Nephron progenitor cell (in vitro differentiated cells): Measurements from ENCODE around the gene XAB2.

Source experiments
- DNase-seq: peaks from one replicate; pipeline ENCODE4 v3.0.0; 2021
- H3K27ac Mint-ChIP-seq: 2 replicates; pipeline ENCODE4 v1.8.0; 2021; ENCODE audit warnings: mild to moderate bottlenecking, moderate library complexity, mixed read lengths
- H3K27me3 Mint-ChIP-seq: 2 replicates; pipeline ENCODE4 v1.8.0; 2021; ENCODE audit warnings: mild to moderate bottlenecking, low read depth, mixed read lengths; ENCODE audit not compliant: poor library complexity
- H3K36me3 Mint-ChIP-seq: 2 replicates; pipeline ENCODE4 v1.8.0; 2021; ENCODE audit warnings: low read depth, mixed read lengths
- H3K4me1 Mint-ChIP-seq: 2 replicates; pipeline ENCODE4 v1.8.0; 2021; ENCODE audit warnings: mixed read lengths
- H3K4me3 Mint-ChIP-seq: 2 replicates; pipeline ENCODE4 v1.8.0; 2021; ENCODE audit warnings: mild to moderate bottlenecking, moderate library complexity, mixed read lengths
- H3K9me3 Mint-ChIP-seq: 2 replicates; pipeline ENCODE4 v1.8.0; 2021; ENCODE audit warnings: mild to moderate bottlenecking, moderate library complexity, mixed read lengths
- TF ChIP-seq, protein P1 (sequence below): fragments of 200-600 bp; sonication (generic); IDR thresholded peaks from 2 replicates; pipeline ENCODE4 v1.5.0; 2021; ENCODE audit warnings: antibody characterized with exemption

The XAB2 gene

DNA sequence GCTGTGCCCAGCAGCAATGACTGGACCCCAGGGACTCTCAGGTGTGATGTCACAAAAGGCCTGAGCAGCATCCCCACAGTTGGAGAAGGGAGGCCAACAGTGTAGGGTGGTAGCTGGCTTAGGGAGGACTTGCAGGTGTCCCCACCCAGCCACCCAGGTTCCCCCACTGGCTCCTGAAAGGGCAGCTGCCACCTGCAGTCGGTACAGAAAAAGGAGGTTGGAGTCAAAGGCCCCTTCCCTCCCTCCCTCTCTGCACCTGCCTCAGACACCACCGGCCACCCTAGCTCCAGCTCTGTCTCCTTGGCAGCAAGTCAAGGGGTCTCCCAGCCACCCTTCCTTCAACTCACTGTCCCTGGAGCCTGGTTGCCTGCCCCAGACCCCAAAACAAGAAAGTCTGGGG, 4.4 kb upstream of the XAB2 start, which contains the start of gene PCP2:
PCP2 (minus strand) TSS at position 22 of the 400 bp plus-strand sequence. CDS start 262 bp downstream, outside the sequence.
- no peak for DNase-seq
- TF ChIP-seq, protein P1, sequence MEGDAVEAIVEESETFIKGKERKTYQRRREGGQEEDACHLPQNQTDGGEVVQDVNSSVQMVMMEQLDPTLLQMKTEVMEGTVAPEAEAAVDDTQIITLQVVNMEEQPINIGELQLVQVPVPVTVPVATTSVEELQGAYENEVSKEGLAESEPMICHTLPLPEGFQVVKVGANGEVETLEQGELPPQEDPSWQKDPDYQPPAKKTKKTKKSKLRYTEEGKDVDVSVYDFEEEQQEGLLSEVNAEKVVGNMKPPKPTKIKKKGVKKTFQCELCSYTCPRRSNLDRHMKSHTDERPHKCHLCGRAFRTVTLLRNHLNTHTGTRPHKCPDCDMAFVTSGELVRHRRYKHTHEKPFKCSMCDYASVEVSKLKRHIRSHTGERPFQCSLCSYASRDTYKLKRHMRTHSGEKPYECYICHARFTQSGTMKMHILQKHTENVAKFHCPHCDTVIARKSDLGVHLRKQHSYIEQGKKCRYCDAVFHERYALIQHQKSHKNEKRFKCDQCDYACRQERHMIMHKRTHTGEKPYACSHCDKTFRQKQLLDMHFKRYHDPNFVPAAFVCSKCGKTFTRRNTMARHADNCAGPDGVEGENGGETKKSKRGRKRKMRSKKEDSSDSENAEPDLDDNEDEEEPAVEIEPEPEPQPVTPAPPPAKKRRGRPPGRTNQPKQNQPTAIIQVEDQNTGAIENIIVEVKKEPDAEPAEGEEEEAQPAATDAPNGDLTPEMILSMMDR: no peak
- H3K36me3 Mint-ChIP-seq: no peaks in the 10 kb centered on the region
- H3K27me3 Mint-ChIP-seq: peaks cover 26% of the 10 kb centered on the region
- no peak within 1 kb of the TSS for H3K4me3 Mint-ChIP-seq
- no peaks in the 10 kb centered on the region for H3K9me3 Mint-ChIP-seq
- H3K4me1 Mint-ChIP-seq: peaks cover 33% of the 10 kb centered on the region
- no peak within 1 kb of the TSS for H3K27ac Mint-ChIP-seq

DNA sequence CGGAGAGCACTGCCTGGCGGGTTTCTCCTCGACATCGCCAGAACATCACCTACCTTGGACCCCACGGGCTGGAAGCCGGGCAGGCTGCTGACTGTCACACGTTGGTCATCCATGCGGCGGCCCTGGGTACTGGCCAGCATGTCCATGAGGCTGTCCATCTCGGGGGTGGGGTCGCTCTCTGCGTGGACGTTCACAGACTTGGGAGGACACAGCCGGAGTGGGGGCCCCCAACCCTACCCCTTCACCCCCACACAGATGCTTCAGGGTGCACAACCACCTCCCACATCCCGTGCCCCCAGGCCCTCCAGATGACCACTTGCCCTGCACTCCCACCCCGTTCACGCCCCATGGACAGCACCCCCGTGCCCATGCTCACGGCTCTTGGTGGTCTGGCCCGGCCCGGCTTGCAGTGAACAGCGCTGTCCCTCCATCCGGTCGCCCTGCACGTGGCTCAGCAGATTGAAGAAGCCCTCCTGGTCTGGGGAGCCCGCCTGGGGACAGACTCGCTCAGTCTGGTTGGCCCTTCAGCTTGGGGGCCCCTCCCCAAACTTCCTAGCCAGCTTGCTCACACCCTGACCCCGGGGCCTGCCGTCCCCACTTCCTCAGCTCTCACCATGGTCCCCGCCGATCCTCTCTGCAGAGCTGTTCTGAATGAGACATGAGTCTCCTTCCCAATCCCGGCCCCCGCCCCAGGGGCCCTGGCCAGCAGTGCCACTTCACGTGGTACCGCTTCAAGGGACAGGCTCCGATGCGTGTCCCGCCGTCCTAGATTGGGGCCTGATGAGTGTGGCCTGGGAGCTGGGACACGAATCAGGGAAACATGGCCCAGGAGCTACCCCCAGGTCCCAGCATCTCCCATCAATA, 3.2 kb upstream of the XAB2 start:
- no peak overlapping the region for H3K27ac Mint-ChIP-seq
- TF ChIP-seq, protein P1: no peak
- H3K9me3 Mint-ChIP-seq: no peaks in the 10 kb centered on the region
- no peak overlapping the region for H3K4me3 Mint-ChIP-seq
- peaks cover 45% of the 10 kb centered on the region for H3K4me1 Mint-ChIP-seq
- peaks cover 23% of the 10 kb centered on the region for H3K27me3 Mint-ChIP-seq
- no peak for DNase-seq
- no peaks in the 10 kb centered on the region for H3K36me3 Mint-ChIP-seq

DNA sequence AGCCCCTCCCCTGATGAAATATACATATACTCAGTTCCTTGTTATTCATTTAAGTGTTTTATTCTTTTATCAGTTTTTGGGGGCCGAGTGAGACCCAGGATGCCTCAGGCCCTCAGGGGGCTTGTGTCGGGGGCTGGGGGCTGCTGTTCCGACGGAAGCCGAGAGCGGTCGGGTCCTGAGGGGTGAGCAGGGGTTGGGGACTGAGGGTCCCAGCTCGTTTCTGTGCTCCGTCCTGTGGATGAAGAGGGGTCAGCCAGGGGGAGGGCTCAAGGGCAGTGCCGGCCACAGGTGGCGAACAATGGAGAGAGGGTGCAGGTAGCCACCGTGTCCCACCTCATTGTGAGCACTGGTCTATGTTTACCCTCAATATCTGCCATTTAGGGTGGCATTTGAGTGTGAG, 2.2 kb upstream of the XAB2 start:
- Mint-ChIP-seq H3K4me1 (peaks cover 45% of the 10 kb centered on the region), H3K36me3 (peaks cover 5% of the 10 kb centered on the region)

DNA sequence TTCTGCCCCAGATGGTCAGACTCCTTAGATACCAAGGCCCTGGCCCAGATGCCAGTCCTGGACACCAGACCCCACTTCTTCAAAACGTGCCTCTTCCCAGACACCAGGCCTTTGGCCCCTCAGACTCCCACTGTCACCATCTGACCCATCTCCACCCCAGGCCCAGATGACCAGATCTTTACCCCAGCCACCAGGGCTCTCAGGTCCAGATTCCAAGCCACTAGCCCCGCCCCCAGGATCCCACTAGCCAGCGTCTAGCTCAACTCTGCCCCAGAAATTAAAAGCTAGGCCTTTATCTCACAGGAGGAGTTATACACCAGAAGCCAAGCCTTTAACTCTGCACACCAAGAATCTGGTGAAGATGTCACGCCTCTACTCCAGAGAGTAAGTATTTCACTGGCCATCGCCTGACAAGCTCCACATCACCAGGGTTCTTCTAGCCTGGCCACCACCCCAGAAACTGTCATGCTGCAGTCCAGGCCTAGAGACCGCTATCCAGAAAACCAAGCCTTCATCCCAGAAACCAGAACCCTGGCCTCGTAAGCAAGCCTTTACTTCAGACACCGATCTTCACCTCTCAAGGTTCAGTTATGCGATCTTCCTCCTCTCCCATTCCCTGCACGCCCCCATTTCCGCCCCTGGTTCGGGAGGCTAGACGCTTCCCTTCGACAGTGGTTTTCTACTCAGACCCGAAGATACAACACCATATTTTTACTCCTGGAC, 595 bp downstream of the XAB2 start:
- peak; percentile 46 for DNase-seq
- Mint-ChIP-seq H3K36me3 (peaks cover 6% of the 10 kb centered on the region), H3K4me3 (peak overlapping the region; percentile 99), H3K27ac (peak overlapping the region; percentile 99), H3K27me3 (no peaks in the 10 kb centered on the region), H3K4me1 (peaks cover 35% of the 10 kb centered on the region), H3K9me3 (no peaks in the 10 kb centered on the region)
- TF ChIP-seq, protein P1: no peak

More for the DNA sequence above, 2.2 kb upstream of the XAB2 start:
- DNase-seq: no peak
- Mint-ChIP-seq H3K4me3 (peak overlapping the region; percentile 44), H3K27ac (no peak overlapping the region), H3K9me3 (no peaks in the 10 kb centered on the region), H3K27me3 (peaks cover 17% of the 10 kb centered on the region)
- TF ChIP-seq, protein P1: no peak

DNA sequence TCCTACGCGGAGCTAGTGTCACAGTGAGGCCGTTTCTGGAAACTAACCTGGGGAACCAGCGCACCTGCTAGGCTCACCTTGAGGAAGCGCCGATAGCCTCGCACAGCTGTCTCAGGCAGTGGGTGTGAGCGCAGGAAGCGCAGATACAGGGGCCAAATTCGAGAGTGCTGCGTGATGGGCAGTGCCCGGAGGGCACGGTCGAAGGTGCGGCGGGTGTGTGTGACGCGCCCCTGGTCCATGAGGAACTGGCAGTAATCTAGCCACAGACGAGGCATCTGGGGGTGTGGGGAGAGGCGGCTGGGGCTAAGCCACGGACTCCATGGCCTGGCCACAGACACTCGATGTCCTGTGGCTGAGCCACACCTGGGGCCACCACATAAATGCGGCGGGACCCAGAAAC, 2.2 kb downstream of the XAB2 start:
- Mint-ChIP-seq H3K4me1 (peaks cover 35% of the 10 kb centered on the region), H3K9me3 (no peaks in the 10 kb centered on the region), H3K27ac (no peak overlapping the region), H3K27me3 (no peaks in the 10 kb centered on the region), H3K4me3 (peak overlapping the region; percentile 99), H3K36me3 (peaks cover 12% of the 10 kb centered on the region)
- TF ChIP-seq, protein P1: no peak
- DNase-seq: no peak
